Measurements from ENCODE around the gene KIAA1217.

KIAA1217 gene

GRCh38 chr10:24485304-24485703 lies 276.4 kb downstream of the KIAA1217 start:
- in situ Hi-C loops (cut with HindIII; ENCODE audit: low sequenced_read_pairs) = no loop called here
- no peak for TF ChIP-seq CTCF (IDR thresholded peaks at IDR 0.05; ENCODE audit: low read depth, low read length)
- no peak for DNase-seq (ENCODE audit: low read depth, low spot score)
- no peak overlapping the region for H3K4me3 ChIP-seq (ENCODE audit: low read depth, low read length)

- TF ChIP-seq CTCF (IDR thresholded peaks at IDR 0.05; ENCODE audit: low read depth, low read length) = no peak
- H3K4me3 ChIP-seq (ENCODE audit: low read depth, low read length) = no peak overlapping the region
- in situ Hi-C loops (cut with HindIII; ENCODE audit: low sequenced_read_pairs) = no loop called here
- DNase-seq (ENCODE audit: low read depth, low spot score) = no peak
Measured at GRCh38 chr10:24488631-24489030, 279.7 kb downstream of the KIAA1217 start.

GRCh38 chr10:24493165-24493564 lies 284.2 kb downstream of the KIAA1217 start:
- no peak overlapping the region for H3K4me3 ChIP-seq (ENCODE audit: low read depth, low read length)
- in situ Hi-C loops (cut with HindIII; ENCODE audit: low sequenced_read_pairs) = no loop called here
- no peak for DNase-seq (ENCODE audit: low read depth, low spot score)

GRCh38 chr10:24494236-24494635 lies 285.3 kb downstream of the KIAA1217 start:
- no peak for TF ChIP-seq CTCF (IDR thresholded peaks at IDR 0.05; ENCODE audit: low read depth, low read length)
- in situ Hi-C loops (cut with HindIII; ENCODE audit: low sequenced_read_pairs) = no loop called here
- no peak overlapping the region for H3K4me3 ChIP-seq (ENCODE audit: low read depth, low read length)
- DNase-seq (ENCODE audit: low read depth, low spot score) = no peak

More at GRCh38 chr10:24493165-24493564, 284.2 kb downstream of the KIAA1217 start:
- no peak for TF ChIP-seq CTCF (IDR thresholded peaks at IDR 0.05; ENCODE audit: low read depth, low read length)

GRCh38 chr10:24494777-24495176 lies 285.8 kb downstream of the KIAA1217 start:
- TF ChIP-seq CTCF (IDR thresholded peaks at IDR 0.05; ENCODE audit: low read depth, low read length) = no peak
- no peak for DNase-seq (ENCODE audit: low read depth, low spot score)
- in situ Hi-C loops (cut with HindIII; ENCODE audit: low sequenced_read_pairs) = no loop called here
- H3K4me3 ChIP-seq (ENCODE audit: low read depth, low read length) = no peak overlapping the region

GRCh38 chr10:24495666-24496460 lies 286.9 kb downstream of the KIAA1217 start:
- no peak for DNase-seq (ENCODE audit: low read depth, low spot score)
- TF ChIP-seq CTCF (IDR thresholded peaks at IDR 0.05; ENCODE audit: low read depth, low read length) = no peak
- H3K4me3 ChIP-seq (ENCODE audit: low read depth, low read length) = no peak overlapping the region
- in situ Hi-C loops (cut with HindIII; ENCODE audit: low sequenced_read_pairs) = no loop called here

All from astrocyte of the spinal cord (primary cell).